HG03159 (cell line): Measurements from ENCODE around the gene ZSCAN1.
"Not testable (repeated sequence)": the region's sequence is repeated elsewhere in the genome, so short reads cannot be mapped to it uniquely, and the experiment has no call there.

Experiments used
- ATAC-seq: cut with Tn5 transposase; IDR thresholded peaks from one replicate; pipeline ENCODE4 v1.9.1; 2021; ENCODE audit warnings: mild to moderate bottlenecking, moderate library complexity; ENCODE audit not compliant: unreplicated experiment

Gene ZSCAN1, protein sequence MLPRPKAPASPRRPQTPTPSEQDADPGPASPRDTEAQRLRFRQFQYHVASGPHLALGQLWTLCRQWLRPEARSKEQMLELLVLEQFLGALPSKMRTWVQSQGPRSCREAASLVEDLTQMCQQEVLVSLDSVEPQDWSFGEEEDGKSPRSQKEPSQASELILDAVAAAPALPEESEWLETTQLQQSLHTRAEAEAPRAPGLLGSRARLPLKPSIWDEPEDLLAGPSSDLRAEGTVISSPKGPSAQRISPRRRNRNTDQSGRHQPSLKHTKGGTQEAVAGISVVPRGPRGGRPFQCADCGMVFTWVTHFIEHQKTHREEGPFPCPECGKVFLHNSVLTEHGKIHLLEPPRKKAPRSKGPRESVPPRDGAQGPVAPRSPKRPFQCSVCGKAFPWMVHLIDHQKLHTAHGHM

DNA sequence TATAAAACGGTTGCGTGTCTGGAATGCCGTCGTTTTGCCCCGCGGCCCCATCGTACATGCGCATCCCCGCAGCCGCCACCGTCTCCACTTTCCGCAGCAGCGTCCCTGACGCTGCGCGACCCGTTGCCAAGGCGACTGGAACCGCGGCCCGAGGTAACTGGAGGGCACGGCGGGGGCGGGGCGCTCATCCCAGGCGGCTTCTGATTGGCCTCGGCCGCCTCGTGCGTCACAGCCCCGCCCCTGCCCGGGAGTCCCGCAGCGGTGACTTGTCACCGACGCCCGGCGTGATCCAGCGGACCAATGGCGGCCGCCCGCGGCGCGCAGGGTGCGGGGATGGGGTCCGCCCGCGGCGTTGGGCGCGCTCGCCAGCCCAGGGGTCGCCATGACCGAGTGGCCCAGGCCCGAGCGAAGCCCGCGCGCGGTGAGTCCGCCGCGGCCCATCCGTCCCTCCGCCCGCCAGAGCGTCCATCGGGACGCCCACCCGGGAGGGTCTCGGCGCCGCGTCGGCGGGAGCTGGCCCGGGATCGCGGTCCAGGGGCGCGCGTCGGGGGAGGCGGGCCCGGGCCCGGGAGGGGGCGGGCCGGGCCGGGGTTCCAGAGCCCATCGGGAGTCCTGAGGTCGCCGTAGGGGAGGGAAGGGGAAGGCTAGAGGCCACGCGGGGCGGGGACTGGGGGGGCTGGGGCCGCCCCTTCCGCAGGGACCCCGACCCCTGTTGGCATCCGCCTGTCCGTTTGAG is at the start of gene ZSCAN1:
Gene ZSCAN1, plus strand, starts transcription at position 285 of the 736 bp plus-strand sequence. CDS start 3,812 bp downstream, outside the sequence.
- no peak for ATAC-seq

DNA sequence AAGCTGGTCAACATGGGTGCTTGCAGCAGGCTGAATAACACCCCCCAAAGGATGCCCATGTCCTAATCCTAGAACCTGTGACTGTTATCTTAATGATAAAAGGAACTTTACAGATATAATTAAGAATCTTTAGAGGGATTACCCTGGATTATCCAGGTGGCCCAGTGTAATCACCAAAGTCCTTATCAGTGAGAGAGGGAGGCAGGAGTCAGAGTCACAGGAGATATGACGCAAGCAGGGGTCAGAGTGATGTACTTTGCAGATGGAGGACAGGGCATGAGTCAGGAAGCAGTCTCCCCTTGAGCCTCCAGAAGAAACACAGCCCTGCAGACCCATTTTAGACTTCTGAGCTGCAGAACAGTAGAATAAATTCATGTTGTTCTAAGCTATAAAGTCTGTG is 41.0 kb upstream of the ZSCAN1 start:
- no peak for ATAC-seq

DNA sequence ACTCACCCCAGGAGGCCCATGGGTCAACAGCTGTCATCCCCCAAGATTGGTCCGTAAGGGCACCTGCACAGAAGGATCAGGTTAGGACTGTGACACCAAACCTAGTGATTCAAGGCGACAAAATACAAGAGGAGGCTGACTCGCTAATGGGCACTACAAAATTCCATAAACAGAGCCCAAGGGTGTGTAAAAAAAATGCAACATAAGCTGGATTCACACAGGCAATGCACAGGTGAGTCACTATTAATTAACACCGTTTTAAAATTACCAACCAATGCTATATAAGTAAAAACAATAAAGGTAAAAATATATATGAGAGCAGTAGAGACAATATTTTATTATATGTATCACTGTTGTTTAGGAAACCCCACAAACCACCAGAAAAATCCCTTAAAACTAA is 33.1 kb upstream of the ZSCAN1 start:
- no peak for ATAC-seq

DNA sequence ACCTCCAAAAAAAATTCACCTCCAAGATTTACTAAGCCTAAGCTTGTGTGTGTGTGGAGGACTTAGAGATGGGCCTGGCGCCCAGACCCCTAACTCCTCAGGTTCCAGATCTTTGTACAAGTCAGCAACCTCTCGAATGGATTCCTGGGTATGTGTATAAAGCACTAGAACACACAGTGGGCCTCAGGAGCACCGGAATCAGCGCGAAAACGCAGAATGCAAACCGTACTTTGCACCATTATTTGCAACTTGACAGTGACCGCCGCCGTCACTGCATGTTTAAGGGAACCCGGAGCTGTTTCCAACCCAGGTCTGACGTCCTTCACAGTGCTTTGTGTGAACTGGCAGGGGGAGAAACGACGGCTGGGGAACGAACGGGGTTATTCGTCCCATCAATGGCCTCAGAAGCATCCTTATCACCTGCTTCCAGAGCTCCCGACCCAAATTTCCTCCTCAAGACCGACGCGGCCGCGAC is 31.9 kb upstream of the ZSCAN1 start:
- ATAC-seq: no peak

DNA sequence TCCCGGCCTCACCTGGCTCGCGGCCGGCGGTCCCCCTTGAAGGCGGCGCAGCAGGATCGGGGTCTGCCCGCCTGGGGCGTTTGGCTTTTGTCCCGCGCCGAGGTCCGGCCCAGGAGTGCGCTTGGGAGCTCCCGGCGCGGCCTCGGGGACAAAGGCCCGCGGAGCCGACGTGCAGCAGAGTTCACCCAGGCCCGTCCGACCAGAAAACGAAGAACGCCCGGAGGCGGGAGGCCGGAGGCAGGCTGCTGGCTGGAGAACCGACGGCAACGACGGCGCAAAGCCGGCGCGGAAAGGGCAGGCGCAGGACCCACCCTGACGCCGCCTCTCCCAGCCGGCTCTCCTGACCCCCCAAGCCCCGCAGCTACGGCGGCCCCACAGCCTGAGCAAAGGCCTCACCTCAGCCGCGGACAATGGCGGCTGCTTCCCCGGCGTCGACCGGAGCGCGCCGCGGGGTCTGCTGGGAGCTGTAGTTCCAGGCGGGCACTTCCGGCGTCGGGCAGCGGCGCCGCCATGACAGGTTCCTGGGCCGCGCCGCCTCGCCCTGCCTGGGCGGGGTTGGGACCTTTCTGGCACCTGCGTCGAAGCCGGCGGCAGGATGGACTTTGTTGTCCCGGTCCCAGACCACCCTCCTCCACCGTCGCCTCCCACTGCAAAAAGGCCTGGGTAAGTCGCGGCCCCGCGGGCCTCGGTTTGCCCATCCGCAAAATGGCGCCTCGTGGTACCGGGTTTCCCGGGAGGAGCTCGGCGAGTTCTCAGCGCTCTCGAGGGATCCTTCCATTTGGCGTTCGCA is 31.2 kb upstream of the ZSCAN1 start, which contains the start of gene ZNF606:
Gene ZNF606, minus strand, starts transcription at position 437 of the 790 bp plus-strand sequence. CDS start 1,501 bp downstream, outside the sequence.
- ATAC-seq: peak; percentile 96

DNA sequence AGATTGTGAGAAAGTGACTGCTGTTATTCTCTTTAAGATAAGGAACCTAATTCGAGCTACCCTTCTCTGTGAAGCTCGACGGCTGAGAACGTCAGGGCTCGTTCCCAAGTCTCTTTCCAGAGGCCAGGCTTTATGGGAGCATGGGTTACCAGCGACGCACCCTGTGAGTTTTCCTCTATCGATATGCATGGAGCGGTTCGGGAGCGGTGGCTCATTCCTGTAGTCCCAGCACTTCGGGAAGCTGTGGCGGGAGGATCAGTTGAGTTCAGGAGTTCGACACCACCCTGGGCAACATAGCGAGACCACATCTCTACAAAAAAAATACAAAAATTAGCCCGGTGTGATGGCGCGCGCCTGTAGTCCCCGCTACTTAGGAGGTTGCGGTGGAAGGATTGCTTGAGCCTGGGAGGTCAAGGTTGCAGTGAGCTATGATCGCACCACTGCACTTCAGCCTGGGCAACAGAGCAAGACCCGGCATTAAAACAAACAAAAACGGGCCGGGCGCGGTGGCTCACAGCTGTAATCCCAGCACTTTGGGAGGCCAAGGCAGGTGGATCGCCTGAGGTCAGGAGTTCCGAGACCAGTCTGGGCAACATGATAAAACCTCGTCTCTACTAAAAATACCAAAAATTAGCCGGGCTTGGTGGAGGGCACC is 30.5 kb upstream of the ZSCAN1 start:
- no peak for ATAC-seq

DNA sequence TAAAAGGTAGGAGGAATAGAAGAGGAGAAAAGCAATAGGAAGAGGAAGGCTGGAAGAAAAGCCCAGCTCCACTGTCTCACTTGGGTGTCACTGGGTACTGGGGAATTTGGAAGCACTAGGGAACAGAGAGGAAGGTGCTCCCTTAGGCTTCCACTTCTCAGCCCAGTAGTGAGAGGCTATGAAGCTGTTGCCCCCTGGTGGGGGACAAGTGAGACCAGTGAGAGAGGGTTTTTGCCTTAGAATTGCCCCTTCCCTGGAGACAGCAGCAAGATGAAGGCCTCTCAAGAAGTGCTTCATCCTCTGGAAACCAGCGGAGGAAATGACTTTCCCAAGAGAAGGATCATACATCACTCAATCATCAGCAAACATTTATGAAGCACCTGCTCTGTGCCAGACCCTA is 26.5 kb upstream of the ZSCAN1 start:
- no peak for ATAC-seq

DNA sequence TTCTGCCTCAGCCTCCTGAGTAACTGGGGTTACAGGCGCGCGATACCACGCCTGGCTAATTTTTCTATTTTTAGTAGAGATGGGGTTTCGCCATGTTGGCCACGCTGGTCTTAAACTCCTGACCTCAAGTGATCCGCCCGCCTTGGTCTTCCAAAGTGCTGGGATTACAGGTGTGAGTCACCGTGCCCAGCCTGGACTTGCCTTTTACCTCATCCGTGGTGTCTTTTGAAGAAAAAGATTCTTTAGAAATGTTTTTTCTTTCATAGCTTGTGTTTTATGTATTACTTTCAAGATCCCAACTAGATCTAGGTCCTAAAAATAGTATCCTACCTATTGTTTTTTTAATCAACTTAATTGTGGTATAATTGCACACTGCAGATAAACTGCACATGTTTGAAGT is 24.9 kb upstream of the ZSCAN1 start:
- ATAC-seq: not testable (repeated sequence)

DNA sequence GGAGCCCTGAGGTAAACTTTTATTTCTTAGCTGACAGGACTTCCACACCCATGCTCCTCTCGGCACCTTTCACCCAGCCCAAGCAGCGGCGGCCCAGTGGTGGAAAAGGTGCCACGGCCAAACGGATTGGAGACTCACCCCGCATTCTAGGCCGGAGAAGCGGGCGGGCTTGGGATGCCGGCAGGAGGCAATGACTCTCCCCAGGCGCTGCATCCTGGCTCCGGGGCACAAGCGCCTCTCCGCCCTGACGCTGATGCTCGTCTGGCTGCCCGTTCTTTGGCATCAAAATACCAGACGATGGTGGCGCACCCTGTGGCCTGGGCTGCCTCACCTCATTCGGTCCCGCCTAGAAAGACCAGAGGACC is 24.5 kb upstream of the ZSCAN1 start:
- ATAC-seq: no peak

DNA sequence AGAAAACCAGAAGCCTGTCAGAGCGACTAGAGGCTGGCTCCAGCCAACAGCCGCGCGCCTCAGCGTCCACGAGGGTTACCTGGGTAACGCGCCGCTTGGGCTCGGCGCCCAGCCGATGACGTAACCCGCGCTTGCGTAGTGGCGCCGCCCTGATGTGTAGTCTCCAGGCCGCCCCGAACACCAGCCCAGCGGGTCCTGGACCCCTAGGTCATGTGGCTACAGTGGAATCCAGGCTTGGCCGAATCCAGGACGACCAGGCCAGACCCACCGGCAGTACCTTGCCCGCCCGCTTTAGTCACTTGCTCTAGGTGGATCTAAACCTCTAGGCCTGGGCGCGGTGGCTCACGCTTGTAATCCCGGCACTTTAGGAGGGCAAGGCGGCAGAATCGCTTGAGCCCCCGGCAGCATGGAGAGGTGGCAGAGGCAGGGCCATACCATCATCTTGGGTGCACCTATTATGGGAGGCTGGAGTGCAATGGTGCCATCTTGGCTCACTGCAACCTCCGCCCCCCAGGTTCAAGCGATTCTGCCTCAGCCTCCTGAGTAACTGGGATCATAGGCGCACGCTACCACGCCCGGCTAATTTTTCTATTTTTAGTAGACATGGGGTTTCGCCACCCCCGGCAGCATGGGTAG is 24.0 kb upstream of the ZSCAN1 start:
- ATAC-seq: peak; percentile 90

DNA sequence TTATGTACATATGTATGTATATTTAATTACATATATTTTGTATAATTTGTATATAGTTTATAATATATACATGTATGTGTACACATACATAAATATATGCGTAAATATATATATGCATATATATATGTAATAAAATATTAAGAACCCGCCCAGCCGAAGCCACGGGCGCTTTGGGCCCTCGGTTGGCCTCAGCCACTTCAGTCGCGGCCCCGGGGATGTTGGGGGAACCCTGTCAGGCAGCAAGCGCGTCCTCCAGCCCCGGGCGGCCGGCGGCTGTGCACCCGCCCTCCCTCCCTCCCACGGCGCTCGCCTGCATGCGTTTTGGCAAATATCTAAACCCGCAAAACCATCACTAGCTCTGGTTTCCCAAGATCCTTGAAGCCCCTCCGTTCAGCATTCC is 23.3 kb upstream of the ZSCAN1 start:
- no peak for ATAC-seq

DNA sequence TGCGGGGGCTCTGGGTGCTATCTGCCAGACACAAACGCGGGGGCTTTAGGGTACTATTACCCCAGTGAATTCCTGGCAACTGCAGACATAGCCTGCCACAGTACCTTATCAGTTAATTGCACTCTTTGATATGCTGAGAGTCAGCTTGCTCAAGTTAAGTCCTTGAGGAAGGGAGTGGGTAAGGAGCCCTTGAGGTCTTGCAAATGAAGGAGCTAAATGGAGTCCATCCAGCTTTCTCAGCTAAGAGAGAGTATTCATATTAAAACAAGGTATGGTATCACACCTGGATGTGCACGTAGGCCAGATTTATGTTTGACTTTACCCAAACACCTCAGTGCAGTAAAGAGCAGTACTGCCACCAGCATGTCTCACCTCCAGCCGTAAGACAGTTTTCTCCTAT is 19.7 kb upstream of the ZSCAN1 start:
- no peak for ATAC-seq

DNA sequence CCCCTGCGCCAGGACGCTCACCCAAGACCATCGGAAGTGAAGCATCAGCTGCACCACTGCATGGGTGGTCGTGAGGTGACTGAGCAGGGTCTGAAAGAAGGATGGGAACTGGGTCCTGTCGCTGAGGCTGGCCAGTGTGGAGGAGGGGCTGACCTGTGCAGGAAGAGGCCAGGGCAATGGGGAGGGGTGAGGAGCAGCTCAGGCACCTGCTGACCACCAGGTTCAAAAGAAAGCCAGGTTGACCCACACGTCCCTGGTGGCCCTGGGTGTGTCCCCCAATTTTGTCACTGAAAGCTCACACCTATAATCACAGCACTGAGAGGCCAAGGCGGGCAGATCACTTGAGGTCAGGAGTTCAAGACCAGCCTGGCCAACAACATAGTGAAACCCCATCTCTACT is 13.7 kb upstream of the ZSCAN1 start:
- no peak for ATAC-seq

DNA sequence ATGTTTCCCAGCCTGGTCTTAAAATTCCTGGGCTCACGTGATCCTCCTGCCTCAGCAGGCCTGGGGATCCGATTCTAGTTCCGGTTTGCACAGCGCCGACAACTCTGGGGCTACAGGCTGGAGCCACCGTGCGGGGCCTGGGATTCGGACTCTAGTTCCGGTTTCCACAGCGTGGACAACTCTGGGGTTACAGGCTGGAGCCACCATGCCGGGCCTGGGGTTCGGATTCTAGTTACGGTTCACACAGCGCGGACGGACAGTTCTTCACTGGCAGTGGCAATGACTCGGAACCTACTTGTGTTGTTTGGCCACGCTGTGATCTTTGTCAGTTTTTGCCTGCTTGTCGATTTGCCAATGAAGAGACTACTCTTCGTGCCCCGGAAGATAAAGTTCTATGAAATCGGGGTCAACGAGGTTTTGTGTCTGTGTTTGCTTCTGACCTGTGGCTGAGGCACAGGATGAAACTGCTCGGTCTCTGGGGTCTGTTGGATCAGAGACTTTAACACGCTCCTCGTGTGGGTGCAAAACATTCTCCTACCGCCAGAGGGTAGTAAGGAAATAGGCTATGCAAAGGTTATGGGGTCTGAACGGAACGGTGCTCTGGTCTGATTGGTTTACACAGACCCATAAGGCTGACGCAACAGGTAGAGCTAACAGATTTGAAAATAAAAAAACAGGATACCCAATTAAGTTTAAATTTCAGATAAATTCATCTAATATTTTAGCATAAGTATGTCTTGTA is 12.1 kb upstream of the ZSCAN1 start:
- no peak for ATAC-seq

DNA sequence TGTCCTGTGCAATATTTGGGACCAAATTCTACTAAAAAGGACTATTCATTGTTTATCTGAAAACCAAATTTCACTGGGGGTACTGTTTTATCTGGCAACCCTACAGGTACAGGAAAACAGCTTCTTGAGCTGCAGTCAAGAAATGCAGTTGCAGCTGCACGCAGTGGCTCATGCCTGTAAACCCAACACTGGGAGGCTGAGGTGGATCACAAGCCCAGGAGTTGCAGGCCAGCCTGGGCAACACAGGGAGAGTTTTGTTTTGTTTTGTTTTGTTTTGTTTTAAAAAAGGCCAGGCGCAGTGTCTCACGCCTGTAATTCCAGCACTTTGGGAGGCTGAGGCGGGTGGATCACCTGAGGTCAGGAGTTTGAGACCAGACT is 11.6 kb upstream of the ZSCAN1 start:
- no peak for ATAC-seq

DNA sequence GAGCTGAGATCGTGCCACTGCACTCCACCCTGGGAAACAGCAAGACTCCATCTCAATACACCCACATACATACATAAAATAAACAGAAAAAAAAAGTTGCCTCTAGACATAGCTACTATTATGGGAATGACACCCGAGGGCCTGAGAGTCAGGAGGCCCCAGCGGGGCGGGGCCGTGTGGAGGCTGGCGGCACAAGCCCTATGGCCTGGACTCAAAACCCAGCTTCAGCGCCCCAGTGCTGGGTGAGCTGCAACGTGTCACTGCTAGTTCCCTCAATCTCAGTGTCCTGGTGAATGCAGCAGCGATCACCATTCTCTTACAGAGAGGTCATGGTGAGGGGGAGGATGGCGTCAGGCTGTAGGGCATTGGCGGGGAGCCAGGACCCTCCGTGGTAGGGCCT is 9.2 kb upstream of the ZSCAN1 start:
- ATAC-seq: no peak

DNA sequence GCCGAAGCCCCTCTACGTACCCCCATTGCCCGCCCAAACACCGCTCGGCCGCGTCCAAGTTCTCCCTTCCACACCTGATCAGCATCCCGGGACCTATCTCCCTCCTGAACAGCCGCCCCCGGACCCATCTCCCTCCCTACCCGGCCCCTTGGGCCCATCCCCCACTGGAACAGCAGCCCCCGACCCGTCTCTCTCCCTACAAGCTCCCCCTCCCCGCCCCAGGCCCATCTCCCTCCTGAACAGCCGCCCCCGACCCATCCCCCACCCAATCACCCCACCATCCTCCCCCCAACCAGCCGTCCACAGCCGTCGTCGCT is 610 bp downstream of the ZSCAN1 start:
- no peak for ATAC-seq

DNA sequence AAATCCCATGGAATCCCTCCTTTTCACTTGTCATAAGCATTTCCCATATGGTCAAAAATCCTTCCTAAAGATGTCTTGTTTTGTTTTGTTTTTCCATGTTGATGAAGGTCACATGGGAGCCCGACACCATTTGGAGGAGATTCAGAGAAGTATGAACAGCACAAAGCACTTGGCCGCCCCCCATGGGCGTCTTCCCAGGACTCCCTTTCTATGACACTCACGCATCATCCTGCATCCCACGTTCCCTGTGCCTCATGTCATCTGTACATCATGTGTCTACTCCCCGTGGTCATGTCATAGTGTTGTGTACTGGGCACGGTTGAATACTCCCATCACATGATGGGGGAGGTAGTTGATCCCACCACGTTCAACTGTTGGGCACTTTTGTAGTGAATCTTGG is 2.0 kb downstream of the ZSCAN1 start:
- no peak for ATAC-seq

DNA sequence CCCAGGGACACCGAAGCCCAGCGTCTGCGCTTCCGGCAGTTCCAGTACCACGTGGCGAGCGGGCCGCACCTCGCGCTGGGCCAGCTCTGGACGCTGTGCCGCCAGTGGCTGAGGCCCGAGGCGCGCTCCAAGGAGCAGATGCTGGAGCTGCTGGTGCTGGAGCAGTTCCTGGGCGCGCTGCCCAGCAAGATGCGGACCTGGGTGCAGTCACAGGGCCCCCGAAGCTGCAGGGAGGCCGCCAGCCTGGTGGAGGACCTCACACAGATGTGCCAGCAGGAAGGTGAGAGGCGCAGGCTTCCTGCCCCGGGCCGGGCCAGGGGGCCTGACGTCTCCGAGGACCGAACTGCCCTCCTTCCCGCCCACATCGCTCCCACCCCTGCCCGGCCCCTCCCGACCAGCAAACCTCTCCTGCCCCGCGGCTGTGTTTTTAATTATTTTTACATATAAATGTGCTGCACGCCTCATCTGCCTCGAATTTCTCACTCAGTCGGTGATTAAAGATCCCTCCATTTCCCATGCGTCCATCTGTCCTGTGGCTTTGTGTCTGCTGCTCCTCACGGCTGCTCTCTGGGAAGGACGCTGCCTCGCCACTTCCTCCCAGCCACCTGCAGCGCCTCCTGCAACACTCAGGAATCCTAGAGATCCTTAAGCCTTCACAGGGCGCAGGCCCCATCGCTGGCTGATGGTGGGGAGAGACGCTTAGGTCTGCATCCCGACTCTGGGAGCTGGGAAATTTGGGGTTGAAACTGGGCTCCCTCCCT is 4.3 kb downstream of the ZSCAN1 start:
- no peak for ATAC-seq
